HG03139 (cell line): ENCODE measurements around the gene ATP2B3.

ENCODE experiments used
- ATAC-seq: cut with Tn5 transposase; IDR thresholded peaks from one replicate; pipeline ENCODE4 v1.9.1; 2021; ENCODE audit not compliant: unreplicated experiment

ATP2B3 gene

GRCh38 chrX:153564047-153564606 lies 46.7 kb downstream of the ATP2B3 start:
- no peak for ATAC-seq

- ATAC-seq = no peak
Observed at GRCh38 chrX:153565996-153566580, 48.6 kb downstream of the ATP2B3 start.

GRCh38 chrX:153568451-153569011 lies 51.1 kb downstream of the ATP2B3 start:
- ATAC-seq = no peak

- ATAC-seq = no peak
Observed at GRCh38 chrX:153569475-153569874, 52.0 kb downstream of the ATP2B3 start.

GRCh38 chrX:153571534-153571908 lies 54.1 kb downstream of the ATP2B3 start:
- ATAC-seq = no peak

- ATAC-seq = no peak
Observed at GRCh38 chrX:153572601-153573000, 55.2 kb downstream of the ATP2B3 start.

GRCh38 chrX:153573984-153574383 lies 56.5 kb downstream of the ATP2B3 start:
- ATAC-seq = no peak

GRCh38 chrX:153576239-153576870 lies 58.9 kb downstream of the ATP2B3 start:
- ATAC-seq = no peak

GRCh38 chrX:153576961-153577360 lies 59.5 kb downstream of the ATP2B3 start:
- no peak for ATAC-seq

GRCh38 chrX:153578200-153578835 lies 60.9 kb downstream of the ATP2B3 start:
- ATAC-seq = no peak

GRCh38 chrX:153578889-153579288 lies 61.4 kb downstream of the ATP2B3 start:
- ATAC-seq = no peak

- ATAC-seq = no peak
Observed at GRCh38 chrX:153580700-153581386, 63.4 kb downstream of the ATP2B3 start.

- peak; percentile 98 for ATAC-seq
Observed at GRCh38 chrX:153582896-153583295, 65.5 kb downstream of the ATP2B3 start.

- ATAC-seq = no peak
Observed at GRCh38 chrX:153583433-153583832, 66.0 kb downstream of the ATP2B3 start.

GRCh38 chrX:153585827-153586226 lies 68.4 kb downstream of the ATP2B3 start:
- no peak for ATAC-seq

- no peak for ATAC-seq
Observed at GRCh38 chrX:153587342-153587741, 69.9 kb downstream of the ATP2B3 start.

- no peak for ATAC-seq
Observed at GRCh38 chrX:153588021-153588781, 70.8 kb downstream of the ATP2B3 start.

GRCh38 chrX:153588782-153589446 lies 71.5 kb downstream of the ATP2B3 start:
- ATAC-seq = no peak

GRCh38 chrX:153590961-153591956 lies 73.8 kb downstream of the ATP2B3 start:
- ATAC-seq = no peak
